Measurements from ENCODE around the gene ENTR1.
"Not testable (repeated sequence)": the region's sequence is repeated elsewhere in the genome, so short reads cannot be mapped to it uniquely, and the experiment has no call there.

The ENTR1 gene

DNA sequence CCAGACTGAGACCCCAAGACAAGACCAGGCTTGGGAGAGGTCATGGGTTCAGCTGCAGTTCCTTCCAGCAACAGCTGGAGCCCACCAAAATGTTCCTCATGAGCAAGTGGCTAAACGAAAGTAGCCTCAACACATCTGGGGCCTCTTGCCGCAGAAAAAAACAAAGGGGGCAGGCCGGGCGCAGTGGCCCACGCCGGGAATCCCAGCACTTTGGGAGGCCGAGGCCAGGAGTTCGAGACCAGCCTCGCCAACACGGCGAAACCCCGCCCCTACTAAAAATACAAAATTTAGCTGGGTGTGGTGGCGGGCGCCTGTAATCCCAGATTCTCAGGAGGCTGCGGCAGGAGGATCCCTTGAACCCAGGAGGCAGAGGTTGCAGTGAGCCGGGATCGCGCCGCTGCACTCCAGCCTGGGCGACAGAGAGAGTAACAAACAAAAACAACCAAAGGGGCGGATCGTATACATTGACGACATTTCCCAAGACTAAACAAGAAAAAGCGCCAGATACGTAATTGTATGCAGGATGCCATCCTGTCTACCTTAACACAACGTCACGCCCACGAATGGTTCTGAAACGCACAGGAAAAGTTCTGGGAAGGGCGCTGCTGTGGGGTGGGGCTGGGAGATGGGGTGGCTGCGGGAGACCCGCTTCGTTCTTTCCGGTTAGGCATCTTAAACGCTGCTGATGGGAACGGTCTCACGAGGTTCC, 27.6 kb upstream of the ENTR1 start:
- DNase-seq: no peak

DNA sequence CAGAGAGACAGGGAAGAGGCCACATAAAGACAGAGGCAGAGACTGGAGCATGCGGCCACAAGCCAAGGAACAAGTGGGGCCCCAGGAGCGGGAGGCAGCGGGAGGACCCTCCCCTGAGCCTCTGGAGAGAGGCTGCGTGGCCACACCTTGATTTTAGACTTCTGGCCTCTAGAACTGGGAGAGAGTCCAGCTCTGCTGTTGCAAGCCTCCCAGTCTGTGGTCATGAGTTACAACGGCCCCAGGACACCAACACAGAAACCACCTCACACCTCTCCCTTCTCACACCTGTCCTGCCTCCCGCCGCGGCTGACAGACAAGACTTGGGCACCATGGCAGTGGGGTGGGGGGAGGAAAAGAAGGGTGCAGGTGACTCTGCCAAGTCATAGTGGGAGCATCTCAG, 27.0 kb upstream of the ENTR1 start:
- no peak for DNase-seq

DNA sequence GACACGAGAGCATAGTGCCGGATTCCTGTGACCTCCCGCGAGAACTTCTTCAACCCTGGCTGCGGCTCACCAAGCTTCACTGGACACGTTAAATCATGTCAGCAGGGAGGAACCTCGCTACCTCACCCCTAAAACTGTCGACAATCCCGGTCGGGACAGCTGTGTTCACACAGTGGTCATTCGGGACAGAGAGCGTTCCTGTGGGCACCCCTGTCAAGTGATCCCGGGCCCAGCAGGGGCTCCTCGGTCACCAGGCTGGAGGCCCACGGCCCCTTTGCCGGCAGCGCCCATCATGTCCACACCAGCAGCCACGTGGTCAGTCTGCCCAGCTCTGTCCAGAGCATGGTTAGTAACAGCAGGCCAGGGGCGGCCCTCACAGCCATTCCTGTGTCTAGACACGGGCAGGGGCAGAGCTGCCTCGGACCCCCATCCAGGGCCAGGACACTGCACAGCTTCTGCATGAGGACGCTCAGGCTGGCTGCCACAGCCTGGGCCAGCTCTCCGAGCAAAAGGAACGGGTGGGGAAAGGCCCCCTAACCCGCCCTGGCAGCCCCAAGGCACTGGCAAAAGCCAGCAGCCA, 25.7 kb upstream of the ENTR1 start:
- no peak for DNase-seq

DNA sequence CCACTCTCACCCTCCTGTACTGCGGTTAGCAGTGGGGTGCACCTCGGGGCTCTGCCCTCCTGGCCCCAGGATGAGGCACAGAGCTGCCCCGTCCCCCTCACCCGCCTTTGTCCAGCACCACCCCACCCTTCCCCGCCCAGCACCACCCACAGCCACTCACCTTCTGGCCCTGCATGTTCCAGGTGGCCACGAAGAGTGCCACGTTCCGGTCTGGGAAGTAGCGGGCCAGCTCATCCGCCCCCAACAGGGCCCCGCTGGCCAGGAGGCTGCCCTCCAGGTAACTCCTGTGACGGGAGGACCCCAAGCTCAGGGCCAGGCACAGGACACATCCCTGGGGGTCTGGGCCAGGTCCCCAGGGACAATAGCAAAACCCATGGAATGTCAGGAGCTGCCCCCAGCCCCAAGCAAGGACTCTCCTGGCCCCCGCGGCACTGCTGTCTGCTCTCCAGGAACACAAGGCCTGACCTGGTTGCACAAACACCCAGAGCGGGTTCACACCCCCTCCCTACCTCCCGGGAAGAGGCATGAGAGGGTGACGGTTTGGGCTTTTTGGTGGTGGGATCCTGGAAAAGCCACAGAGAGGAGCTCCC, 24.3 kb upstream of the ENTR1 start:
- DNase-seq: no peak

DNA sequence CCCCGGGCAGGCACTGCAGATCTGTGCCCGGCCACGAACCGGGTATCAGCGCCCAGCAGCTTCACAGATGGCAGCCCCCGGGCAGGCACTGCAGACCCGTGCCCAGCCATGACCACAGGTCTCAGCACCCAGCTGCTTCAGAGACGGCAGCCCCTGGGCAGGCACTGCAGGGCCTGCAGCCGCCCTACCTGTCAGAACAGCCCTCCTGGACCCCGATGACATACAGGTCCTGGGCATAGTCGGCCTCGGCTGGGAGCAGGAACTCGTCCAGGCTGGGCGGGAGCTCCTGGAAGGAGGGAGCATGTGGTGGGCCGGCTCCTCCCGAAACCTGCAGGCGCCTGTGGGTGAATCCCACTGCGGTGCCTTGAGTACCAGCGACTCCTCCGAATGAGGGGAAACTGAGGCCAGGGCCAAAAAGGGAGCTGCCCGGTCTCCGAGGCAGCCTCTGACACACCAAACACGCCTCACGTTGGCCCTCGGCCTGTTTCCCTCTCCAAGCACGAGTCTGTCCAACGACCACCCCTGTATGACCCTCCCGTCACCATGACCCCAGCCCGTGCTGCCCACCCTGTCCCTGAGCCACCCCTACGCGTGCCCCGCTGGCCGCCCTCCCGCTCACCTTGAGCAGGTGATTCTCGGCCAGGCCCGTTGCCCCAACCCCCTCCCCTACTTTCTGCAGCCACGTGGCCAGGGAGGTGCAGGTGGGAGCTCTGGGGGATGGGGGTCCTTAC, 23.6 kb upstream of the ENTR1 start:
- DNase-seq: no peak

- DNase-seq: no peak
Observed at GRCh38 chr9:136433043-136433715, 22.8 kb upstream of the ENTR1 start.

- no peak for DNase-seq
Observed at GRCh38 chr9:136432591-136432990, 22.2 kb upstream of the ENTR1 start.

- DNase-seq: no peak
Observed at GRCh38 chr9:136431782-136432350, 21.5 kb upstream of the ENTR1 start.

DNA sequence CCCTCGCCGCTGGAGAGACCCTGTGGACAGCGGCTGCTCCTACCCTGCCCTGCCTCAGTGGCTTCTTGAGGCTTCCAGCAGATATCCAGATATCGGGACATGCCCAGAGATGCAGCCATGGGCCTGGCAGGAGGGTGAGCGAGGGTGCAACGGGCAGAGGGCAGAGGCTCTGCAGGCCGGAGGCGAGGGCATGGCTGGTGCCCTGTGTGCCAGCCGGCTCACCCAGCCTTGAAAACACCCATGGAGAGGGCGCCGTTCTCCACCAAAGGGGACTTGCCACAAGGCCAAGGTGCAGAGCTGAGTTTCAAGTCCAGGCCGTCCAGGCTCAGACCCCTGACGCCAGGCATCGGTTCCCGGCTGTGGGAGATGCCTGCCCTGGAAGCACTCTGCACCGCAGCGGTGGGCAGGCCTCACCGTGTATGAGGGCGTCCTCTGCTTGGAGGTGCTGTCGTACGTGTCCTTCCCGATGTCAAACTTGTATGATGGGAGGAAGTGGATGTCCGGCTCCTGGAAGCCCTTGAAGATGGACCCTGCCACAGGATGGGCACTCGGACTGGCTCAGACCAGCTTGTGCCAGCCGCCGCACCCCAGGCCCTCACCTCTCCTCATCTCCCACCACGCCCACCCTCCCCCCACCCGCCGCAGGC, 20.3 kb upstream of the ENTR1 start:
- DNase-seq: no peak

GRCh38 chr9:136429683-136430491, 19.5 kb upstream of the ENTR1 start:
- DNase-seq: no peak

DNA sequence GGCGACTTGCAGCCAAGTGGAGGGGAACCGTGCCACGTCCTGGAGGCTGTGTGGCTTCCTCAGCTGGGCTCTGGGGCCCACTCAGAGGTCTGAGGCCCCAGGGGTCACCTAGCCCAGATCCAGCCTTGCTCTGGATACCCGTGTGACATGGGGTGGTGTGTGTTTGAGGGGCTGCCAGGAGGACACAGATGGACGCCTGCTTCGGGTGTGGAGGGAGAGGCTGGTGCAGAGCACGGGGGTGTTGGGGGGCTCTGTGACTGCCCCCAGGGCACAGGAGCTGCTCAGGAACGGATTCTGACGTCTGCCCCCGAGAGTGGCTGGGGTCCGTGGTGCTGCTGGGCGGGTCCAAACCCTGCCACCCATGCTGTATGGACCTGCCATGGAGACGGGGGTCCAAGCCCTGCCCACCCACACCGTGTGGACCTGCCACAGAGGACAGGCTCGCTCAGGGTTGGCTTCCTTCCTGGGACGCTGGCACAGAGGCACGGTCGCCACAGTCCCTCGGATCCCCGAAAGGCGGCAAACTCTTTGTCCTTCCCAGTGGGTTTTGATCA, 18.7 kb upstream of the ENTR1 start:
- DNase-seq: no peak

GRCh38 chr9:136426787-136427186, 16.4 kb upstream of the ENTR1 start:
- DNase-seq: no peak

DNA sequence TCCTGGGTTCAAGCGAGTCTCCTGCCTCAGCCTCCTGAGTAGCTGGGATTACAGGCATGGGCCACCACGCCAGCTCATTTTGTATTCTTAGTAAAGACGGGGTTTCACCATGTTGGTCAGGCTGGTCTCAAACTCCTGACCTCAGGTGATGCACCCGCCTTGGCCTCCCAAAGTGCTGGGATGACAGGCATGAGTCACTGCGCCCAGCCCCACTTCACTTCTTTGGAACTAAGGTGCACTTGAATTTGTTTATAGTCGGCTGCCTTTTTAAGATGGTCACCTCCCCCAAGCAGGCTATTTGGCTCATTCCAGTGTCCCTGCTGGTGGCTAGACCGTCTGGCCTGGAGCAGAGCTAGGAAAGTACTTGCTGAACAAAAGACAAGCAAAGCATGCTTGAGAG, 15.0 kb upstream of the ENTR1 start:
- DNase-seq: not testable (repeated sequence)

DNA sequence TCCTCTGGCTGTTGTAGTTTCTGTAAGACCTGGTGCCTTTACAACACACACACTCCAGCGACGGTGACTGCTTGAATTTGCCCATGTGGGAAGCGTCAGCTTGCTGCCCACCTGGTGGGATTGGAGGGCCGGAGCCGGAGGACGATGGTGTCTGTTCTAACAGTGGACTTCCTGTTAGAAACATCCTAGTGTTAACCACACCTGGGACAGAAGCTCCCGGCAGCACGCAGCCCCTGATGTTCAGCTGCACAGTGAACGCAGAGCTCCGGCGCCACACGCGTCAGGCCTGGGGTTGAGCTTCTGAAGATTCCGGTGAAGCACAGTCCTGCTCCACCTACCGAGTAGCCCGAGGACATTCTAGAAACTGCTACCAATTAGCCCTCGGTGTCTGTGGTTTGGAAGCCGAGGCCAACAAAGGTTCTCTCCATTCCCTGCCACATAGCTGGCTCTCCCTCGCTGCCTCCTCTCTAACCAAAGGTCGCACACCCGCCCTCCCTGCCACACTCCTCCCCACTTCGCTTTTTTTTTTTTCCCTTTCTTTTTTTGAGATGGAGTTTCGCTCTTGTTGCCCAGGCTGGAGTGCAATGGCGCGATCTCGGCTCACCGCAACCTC, 14.4 kb upstream of the ENTR1 start:
- no peak for DNase-seq

GRCh38 chr9:136423432-136424146, 13.2 kb upstream of the ENTR1 start:
- DNase-seq: no peak

DNA sequence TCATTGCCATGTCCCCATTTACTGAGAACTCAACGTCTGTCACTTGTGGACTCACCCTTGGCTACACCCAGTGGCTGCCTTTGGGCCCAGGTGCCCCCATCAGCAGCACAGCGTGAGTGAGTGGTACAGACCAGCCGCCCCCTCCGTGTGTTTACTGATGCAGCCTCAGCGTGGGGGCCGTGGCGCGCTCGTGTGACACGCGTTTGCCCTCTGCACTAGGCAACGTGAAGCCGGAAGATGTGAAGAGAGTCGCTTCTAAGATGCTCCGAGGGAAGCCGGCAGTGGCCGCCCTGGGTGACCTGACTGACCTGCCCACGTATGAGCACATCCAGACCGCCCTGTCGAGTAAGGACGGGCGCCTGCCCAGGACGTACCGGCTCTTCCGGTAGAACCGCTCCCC, 12.5 kb upstream of the ENTR1 start:
- no peak for DNase-seq

GRCh38 chr9:136421791-136422190, 11.4 kb upstream of the ENTR1 start:
- no peak for DNase-seq

GRCh38 chr9:136419092-136419420, 8.6 kb upstream of the ENTR1 start:
- no peak for DNase-seq

DNA sequence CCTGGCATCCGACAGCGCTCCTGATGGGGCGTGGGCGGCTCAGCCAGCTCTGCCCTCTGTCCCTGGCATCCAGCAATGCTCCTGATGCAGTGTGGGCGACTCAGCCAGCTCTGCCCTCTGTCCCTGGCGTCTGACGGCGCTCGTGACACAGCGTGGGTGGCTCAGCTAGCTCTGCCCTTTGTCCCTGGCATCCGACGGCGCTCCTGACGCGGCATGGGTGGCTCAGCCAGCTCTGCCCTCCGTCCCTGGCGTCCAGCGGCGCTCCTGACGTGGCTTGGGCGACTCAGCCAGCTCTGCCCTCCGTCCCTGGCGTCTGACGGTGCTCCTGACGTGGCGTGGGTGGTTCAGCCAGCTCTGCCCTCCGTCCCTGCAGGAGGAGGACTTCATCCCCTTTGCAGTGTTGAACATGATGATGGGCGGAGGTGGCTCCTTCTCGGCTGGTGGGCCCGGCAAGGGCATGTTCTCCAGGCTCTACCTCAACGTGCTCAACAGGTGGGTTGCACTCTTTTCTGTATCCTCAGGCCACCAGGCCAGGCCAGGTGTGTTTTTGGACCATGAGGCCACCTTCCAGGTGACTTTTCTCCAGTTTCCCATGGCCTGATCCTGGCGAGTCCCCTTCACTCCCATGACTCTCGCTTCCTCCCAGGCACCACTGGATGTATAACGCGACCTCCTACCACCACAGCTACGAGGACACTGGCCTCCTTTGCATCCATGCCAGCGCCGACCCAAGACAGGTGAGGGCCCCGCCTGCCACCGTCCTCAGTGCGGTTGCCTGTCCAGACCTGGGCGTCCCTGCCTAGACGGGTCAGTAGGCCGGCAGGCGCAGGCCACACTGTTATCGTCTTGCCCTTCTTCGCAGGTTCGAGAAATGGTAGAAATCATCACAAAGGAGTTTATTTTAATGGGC, 8.0 kb upstream of the ENTR1 start:
- no peak for DNase-seq
